NCI-H524 treated with DMSO at 0.1 percent for 48 hours (cell line): ENCODE measurements around the gene LAMB1.

Experiments
- DNase-seq: peaks from one replicate; lab custom pipeline; 2025; lab: John Stamatoyannopoulos, UW

The LAMB1 gene

DNA sequence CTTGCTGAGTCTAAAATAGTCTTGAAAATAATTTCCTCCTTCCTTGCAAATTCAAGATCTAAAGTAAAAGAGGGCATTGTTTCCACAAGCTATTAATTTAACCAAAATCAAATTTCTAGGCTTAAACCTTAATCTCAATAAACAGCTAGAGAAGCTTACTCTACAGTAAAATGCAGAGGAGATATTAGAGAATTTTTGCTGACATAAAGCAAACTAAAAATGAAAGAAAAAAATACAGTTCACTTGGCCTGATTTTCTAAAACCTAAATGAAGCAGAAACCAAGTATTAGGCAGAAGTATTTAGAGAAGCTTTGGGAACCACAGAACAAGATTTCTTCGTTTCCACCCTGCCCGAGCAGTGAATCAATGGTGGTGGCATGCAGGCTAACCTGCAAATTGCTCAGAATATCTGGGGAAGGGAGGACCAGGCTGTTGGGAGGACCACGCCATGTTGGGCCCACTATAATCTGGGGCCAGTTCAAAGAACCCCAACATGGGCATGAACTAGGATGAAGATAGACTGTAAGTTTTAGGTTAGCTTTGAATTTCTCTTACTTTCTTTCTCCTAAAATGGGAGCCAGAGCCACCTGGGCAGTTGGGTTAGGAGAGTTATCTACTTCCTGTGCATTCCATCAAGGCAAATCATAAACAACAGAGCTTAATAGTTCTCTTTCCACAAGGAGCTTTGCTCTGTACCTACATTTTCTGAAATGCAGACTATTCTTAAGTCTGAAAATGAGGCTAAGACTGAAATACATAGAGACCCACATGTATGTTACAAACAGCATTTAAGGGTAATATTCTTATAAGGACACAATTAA, 4.1 kb downstream of the LAMB1 start:
- no peak for DNase-seq

GRCh38 chr7:107998150-107998549, 4.8 kb downstream of the LAMB1 start:
- no peak for DNase-seq

DNA sequence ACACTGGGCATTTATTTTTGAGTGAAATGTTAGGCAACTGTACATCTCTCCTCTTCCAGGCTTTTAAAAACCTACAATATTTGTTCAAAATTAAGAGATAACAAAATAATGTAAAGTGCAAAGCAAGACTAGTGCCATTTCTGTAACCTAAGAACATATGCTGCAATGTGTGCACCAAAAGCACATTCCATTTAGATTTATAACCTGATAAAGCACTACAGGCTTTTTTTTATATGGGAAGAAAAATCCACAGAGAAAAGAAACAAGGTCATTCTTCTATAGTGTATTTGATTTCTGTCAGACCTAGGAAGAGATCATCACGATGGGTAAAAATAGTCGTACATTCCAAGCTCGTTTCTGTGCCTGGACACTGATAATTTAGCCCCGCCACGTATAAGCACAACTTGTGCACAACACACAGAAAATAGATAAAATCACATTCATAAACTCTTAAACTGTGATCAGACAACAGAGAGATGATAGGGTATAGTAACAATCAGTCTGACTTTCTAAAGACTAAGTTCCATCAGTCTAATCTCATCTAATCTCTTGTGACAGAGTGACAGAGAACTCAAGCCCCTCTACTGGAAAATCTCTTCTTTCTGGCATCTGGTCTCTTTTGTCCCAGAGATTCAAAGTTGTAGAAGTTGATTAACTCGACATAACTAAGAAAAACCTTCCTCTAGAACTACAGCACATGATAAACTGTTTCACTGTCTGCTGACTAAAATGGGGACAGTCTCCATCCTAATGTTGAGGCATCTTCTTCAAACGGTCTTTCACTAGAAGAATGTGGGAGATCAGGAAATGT, 6.7 kb downstream of the LAMB1 start:
- DNase-seq, result no peak

DNA sequence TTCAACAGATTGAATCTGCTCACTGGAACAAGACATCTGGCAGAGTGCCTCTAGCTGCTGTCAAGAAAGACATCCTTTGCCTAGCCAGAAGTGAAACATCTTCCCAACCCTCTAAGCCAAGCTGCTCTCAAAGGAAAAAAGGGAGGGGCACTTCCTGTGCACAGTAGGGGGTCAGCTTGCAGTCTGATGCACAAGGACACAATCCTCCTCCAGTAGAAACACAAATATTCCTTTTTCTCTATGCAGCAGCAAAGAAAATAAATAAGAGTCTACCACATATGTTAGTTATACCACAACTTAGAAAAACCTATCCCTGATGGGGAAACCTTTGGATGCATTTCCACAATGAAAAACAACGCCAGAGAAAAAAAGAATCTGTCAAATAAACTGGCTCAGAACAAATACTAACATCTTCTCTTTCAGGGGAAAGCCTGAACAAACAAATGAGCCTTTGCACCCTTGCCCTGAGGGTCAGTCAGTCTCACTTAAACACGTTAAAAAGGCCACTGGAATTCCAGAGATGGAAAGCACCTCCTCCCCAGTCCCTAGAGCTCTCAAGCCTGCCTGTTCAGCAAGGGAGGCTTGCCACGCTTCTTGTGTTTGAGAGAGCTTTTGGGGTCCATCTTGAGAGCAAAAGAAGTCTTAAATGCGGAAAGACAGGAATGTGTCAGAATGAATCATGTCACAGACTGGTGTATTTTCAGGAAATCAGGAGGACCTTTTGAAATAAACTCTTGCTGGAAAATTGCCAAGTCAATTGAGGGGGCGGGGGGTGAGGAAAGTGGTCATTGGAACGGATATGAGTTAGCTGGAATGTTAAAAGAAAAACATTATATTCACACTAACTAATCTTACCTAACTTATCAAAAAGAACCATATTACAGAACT, 7.5 kb downstream of the LAMB1 start:
- DNase-seq, result peak; percentile 35

DNA sequence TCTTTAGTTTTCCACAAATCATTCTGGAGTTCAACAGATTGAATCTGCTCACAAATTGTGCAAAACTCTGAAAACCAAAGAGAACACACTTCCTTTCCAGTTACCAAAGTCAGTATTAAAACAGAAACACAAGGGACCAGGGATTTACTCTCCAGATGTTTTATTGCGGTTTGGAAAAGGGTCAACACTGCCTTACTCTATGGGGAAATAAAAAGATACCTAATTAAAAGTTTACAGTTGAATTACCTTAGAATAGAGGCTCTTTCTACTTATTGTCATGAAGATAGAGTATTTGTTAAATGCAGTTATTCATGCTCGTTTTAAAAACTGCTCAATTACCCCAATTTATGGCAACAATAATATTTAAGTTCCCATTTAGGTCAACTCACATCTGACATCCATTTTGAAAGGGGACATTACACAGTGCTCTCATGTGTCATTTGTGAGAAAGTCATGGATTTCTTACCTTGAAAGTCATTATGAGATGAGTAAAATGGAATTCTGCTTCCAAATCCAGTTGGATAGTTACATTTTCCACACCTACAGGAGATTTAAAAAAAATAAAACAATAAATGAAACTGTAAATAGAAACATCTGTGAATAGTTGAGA, 8.4 kb downstream of the LAMB1 start:
- no peak for DNase-seq

DNA sequence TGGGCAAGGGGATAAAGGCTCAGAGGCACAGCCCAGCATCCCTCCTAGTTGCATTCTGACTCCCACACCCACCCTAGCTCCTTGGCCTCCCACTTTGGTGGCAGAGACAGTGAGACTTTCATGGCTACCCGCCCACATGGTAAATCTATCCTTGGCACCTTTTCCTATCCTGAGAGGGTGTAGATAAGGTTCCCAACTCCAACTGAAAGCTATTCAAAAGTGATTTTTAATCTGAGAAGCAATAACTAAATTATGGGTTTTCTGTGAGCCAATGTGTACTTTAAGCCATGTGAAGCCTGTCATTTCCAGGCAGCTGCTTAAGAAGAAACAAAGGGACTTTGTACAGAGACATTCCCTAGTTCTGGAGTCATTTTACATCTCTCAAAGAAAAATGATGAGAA, 9.1 kb downstream of the LAMB1 start:
- no peak for DNase-seq

DNA sequence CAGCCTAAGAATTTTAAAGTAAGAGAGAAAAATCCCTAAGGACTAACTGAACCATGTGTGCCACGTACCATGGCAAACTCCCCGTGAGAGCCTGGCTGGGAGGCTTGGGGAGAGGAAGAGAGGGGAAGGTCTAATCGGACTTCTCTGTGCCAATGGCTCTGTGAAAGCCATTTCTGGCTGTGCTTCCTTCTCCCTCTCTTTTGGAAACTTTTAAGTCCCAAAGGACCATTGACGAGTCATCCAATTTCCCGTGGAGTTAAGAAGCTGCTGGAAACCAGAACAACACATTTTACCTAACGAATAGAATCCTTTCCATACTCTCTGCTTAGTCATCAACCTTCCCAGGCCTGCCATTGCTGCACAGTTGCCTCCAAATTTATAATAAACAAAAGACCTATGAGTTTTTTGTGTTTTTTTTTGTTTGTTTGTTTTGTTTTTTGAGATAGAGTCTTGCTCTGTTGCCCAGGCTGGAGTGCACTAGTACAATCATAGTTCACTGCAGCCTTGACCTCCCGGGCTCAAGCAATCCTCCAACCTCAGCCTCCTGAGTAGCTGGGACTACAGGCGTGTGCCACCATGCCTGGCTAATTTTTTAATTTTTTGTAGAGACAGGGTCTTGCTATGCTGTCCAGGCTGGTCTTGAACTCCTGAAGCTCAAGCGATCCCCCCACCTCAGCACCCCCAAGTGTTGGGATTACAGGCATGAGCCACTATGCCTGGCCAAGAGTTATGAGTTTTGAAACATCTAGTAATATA, 13.2 kb downstream of the LAMB1 start:
- no peak for DNase-seq

DNA sequence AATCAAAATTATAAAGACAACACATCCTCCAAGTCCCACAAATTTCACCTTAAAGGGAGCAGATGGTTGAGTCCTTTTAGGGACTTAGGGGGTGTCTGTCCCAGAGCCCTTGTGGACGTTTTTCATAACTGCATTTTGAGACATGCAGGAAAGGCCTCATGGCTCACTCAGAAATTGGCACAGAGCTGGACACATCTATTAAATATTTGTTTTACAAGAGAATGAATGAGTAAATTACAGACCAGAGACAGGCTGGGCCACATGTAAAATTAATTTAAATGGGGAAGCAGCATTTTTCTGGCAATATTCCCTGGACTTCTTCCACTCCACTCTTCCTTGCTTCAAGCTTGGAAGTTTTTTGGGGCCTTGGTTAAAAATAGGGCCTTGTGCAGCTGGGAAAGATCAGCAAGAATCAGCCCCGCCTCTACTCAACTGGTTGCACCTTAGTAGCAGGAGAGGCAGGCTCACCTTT, 20.0 kb downstream of the LAMB1 start:
- DNase-seq, result no peak

DNA sequence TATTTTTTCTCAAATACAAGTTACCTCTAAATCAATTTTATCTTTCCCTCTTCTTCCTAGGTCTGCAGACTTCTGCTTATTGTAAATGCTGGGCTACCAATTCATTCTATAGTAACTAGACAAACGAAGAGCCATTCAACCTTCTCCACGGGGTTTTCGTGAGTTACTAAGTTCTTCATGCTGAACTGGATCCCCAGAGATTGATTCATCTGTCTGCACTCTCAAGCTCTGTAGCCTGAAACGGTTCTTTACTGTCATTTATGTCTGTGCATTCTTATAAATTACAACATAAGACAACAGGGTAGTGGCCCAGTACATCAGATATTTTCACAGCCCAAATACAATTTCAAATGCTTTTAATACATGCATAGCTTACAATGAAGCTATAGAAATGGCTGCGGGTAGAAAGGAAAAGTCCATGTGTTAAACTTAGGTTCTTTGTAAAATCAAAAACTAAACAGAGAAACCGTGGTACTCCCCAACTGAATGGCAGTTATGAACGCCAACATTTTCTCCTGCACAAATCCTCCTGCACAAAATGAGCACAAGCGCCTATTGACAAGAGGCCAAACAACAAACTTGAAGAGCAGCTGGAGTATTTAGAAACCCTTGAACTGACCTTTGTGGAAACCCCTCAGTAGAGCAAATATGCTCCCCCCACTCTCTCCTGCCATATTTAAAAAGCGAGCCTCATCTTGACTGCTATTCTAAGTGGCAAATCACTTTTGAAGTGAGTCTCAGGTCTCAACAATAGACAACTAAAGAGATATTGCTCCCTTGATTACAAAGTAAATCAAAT, 20.7 kb downstream of the LAMB1 start:
- DNase-seq, result no peak

DNA sequence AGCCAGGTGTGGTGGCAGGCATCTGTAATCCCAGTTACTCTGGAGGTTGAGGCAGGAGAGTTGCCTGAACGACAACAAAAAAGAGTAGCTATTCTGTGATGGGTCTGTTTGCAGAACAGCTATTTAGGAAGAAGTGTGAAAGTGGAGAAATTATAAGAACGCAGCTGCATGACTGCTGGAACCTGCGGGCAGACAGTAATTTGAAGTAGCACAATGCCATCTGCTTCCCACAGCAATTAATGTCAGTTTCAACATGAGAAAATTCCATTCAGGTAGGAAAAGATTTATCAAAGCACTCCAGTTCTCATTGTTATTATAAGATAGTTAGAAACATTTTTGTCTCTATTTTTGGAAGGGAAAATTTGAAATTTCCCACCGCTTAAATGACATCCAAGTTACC, 21.5 kb downstream of the LAMB1 start:
- no peak for DNase-seq

DNA sequence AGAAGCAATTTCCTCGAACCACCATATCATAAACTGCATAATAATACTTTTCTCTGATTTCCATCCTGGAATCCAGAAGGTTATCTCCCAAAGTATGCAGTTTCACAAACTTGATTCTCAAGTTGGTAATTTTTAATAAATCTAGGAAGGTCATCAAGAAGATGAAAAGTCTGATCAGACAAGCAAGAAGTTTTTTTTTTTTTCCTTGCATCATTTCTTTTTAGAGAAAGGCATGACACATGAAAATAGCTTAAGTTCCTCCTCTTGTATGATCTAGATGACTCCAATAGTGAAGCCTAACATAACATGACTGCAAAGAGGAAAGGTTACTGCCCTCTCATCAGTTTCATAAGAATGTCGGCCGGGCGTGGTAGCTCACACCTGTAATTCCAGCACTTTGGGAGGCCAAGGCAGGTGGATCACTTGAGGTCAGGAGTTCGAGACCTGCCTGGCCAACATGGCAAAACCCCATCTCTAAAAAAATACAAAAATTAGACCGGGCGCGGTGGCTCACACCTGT, 22.2 kb downstream of the LAMB1 start:
- no peak for DNase-seq

GRCh38 chr7:107980171-107980570, 22.8 kb downstream of the LAMB1 start:
- no peak for DNase-seq

- no peak for DNase-seq
These were observed 24.0 kb downstream of the LAMB1 start for GRCh38 chr7:107978815-107979408.

- DNase-seq, result no peak
These were observed 25.9 kb downstream of the LAMB1 start for GRCh38 chr7:107977048-107977447.

- DNase-seq, result no peak
These were observed 26.3 kb downstream of the LAMB1 start for GRCh38 chr7:107976620-107977019.

DNA sequence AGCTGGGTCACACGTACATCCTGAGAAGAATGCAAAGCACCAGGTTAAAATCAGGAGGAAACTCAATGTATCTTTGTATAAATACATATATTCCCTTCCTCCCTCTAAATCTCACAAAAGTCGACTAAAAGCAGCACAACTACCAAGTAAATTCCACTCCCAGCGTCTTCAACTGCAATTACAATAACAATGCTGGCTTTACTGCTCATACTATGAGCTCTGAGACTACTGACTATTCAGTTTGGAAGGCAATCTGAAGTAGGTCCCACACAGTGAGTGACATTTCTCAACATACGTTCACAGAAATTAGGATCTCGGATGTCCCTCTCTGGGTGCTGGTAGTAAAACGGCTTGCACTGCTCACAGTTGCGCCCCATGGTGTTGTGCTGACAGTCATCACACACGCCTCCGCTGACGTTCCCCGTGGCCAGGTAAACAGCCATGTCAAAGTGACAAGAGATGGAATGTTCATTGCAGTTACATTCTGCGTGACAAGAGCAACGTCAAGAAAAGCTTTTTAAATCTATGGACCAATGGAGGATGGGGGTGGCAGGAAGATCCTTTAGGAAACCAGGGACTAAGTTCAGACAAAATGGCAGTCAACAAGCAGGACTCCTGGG, 27.5 kb downstream of the LAMB1 start:
- no peak for DNase-seq

GRCh38 chr7:107973861-107974260, 29.1 kb downstream of the LAMB1 start:
- DNase-seq, result no peak

DNA sequence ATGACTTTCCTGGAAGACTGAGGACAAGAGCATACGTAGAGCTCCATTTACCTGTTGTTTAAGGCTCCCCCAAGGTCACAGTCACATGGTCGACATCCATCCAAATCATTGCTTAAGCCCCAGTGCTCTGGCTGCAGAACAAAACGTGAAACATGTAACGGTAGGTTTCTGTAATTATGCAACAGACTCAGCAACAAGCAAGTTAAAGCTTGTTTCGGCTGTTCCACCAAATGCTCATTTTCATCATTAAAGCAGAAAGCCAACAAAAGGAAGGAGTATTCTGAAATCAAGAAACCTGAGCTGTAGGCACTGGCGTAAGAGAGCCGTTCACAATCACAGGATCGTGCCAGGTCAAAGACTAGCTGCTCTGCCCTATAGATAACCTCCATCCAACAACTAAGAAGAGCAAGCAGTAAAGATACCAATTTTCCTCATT, 30.0 kb downstream of the LAMB1 start:
- no peak for DNase-seq

DNA sequence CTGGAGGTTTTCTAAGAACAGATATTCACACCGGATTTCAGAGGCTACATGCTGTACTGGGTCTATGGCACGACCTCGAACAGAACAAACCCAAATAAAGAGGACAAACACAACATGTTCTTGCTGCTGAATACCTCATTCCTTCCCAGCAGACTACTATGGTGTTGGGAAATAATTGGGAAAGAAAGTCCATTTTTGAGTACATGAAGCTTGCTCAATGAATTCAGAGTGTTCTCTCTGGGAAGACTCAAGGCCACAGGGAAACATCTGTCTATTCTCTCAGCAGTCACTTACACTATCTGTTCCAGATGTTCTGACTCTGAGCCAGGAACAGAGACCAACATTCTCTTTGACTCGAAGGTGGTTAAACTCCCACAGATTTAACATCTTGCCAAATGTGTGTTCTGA, 30.9 kb downstream of the LAMB1 start:
- no peak for DNase-seq
